ENCODE data around the gene MFAP3L.

The MFAP3L gene

GRCh38 chr4:169985881-169986280, 40.3 kb downstream of the MFAP3L start:
- no peaks in the 10 kb centered on the region for H3K36me3 ChIP-seq (ENCODE audit: control insufficient read depth in 1 of 2, insufficient read depth in 2 of 2, low read length in 2 of 2)
- H3K4me1 ChIP-seq (ENCODE audit: control insufficient read depth in 1 of 2, insufficient read depth in 2 of 2, low read length in 2 of 2): no peaks in the 10 kb centered on the region
- H3K27me3 ChIP-seq (ENCODE audit: low read depth, low read length): no peaks in the 10 kb centered on the region
- no peak overlapping the region for H3K4me3 ChIP-seq (ENCODE audit: low read depth in 1 of 2, low read length in 2 of 2)
- H3K27ac ChIP-seq (ENCODE audit: low read length): no peak overlapping the region
- H3K9me3 ChIP-seq (ENCODE audit: control insufficient read depth in 1 of 2, low read length in 2 of 2): no peaks in the 10 kb centered on the region

- Histone ChIP-seq H3K4me1 (ENCODE audit: control insufficient read depth in 1 of 2, insufficient read depth in 2 of 2, low read length in 2 of 2) (no peaks in the 10 kb centered on the region), H3K4me3 (ENCODE audit: low read depth in 1 of 2, low read length in 2 of 2) (no peak overlapping the region), H3K27me3 (ENCODE audit: low read depth, low read length) (no peaks in the 10 kb centered on the region), H3K9me3 (ENCODE audit: control insufficient read depth in 1 of 2, low read length in 2 of 2) (no peaks in the 10 kb centered on the region), H3K36me3 (ENCODE audit: control insufficient read depth in 1 of 2, insufficient read depth in 2 of 2, low read length in 2 of 2) (no peaks in the 10 kb centered on the region), H3K27ac (ENCODE audit: low read length) (no peak overlapping the region)
These were observed 41.5 kb downstream of the MFAP3L start for GRCh38 chr4:169984745-169985144.

GRCh38 chr4:169984173-169984572, 42.0 kb downstream of the MFAP3L start:
- Histone ChIP-seq H3K4me3 (ENCODE audit: low read depth in 1 of 2, low read length in 2 of 2) (no peak overlapping the region), H3K27ac (ENCODE audit: low read length) (no peak overlapping the region), H3K27me3 (ENCODE audit: low read depth, low read length) (no peaks in the 10 kb centered on the region), H3K9me3 (ENCODE audit: control insufficient read depth in 1 of 2, low read length in 2 of 2) (no peaks in the 10 kb centered on the region), H3K4me1 (ENCODE audit: control insufficient read depth in 1 of 2, insufficient read depth in 2 of 2, low read length in 2 of 2) (no peaks in the 10 kb centered on the region), H3K36me3 (ENCODE audit: control insufficient read depth in 1 of 2, insufficient read depth in 2 of 2, low read length in 2 of 2) (no peaks in the 10 kb centered on the region)

- Histone ChIP-seq H3K4me3 (ENCODE audit: low read depth in 1 of 2, low read length in 2 of 2) (no peak overlapping the region), H3K4me1 (ENCODE audit: control insufficient read depth in 1 of 2, insufficient read depth in 2 of 2, low read length in 2 of 2) (no peaks in the 10 kb centered on the region), H3K9me3 (ENCODE audit: control insufficient read depth in 1 of 2, low read length in 2 of 2) (no peaks in the 10 kb centered on the region), H3K27ac (ENCODE audit: low read length) (no peak overlapping the region), H3K27me3 (ENCODE audit: low read depth, low read length) (no peaks in the 10 kb centered on the region), H3K36me3 (ENCODE audit: control insufficient read depth in 1 of 2, insufficient read depth in 2 of 2, low read length in 2 of 2) (no peaks in the 10 kb centered on the region)
These were observed 49.2 kb downstream of the MFAP3L start for GRCh38 chr4:169976951-169977350.

GRCh38 chr4:169975838-169976796, 50.1 kb downstream of the MFAP3L start:
- no peak overlapping the region for H3K27ac ChIP-seq (ENCODE audit: low read length)
- H3K27me3 ChIP-seq (ENCODE audit: low read depth, low read length): no peaks in the 10 kb centered on the region
- no peaks in the 10 kb centered on the region for H3K36me3 ChIP-seq (ENCODE audit: control insufficient read depth in 1 of 2, insufficient read depth in 2 of 2, low read length in 2 of 2)
- H3K4me1 ChIP-seq (ENCODE audit: control insufficient read depth in 1 of 2, insufficient read depth in 2 of 2, low read length in 2 of 2): no peaks in the 10 kb centered on the region
- no peaks in the 10 kb centered on the region for H3K9me3 ChIP-seq (ENCODE audit: control insufficient read depth in 1 of 2, low read length in 2 of 2)
- no peak overlapping the region for H3K4me3 ChIP-seq (ENCODE audit: low read depth in 1 of 2, low read length in 2 of 2)

GRCh38 chr4:169975131-169975837, 50.9 kb downstream of the MFAP3L start:
- Histone ChIP-seq H3K9me3 (ENCODE audit: control insufficient read depth in 1 of 2, low read length in 2 of 2) (no peaks in the 10 kb centered on the region), H3K36me3 (ENCODE audit: control insufficient read depth in 1 of 2, insufficient read depth in 2 of 2, low read length in 2 of 2) (no peaks in the 10 kb centered on the region), H3K4me1 (ENCODE audit: control insufficient read depth in 1 of 2, insufficient read depth in 2 of 2, low read length in 2 of 2) (no peaks in the 10 kb centered on the region), H3K27ac (ENCODE audit: low read length) (no peak overlapping the region), H3K27me3 (ENCODE audit: low read depth, low read length) (no peaks in the 10 kb centered on the region), H3K4me3 (ENCODE audit: low read depth in 1 of 2, low read length in 2 of 2) (no peak overlapping the region)

- no peak overlapping the region for H3K4me3 ChIP-seq (ENCODE audit: low read depth in 1 of 2, low read length in 2 of 2)
- no peak overlapping the region for H3K27ac ChIP-seq (ENCODE audit: low read length)
- no peaks in the 10 kb centered on the region for H3K36me3 ChIP-seq (ENCODE audit: control insufficient read depth in 1 of 2, insufficient read depth in 2 of 2, low read length in 2 of 2)
- no peaks in the 10 kb centered on the region for H3K27me3 ChIP-seq (ENCODE audit: low read depth, low read length)
- H3K9me3 ChIP-seq (ENCODE audit: control insufficient read depth in 1 of 2, low read length in 2 of 2): no peaks in the 10 kb centered on the region
- H3K4me1 ChIP-seq (ENCODE audit: control insufficient read depth in 1 of 2, insufficient read depth in 2 of 2, low read length in 2 of 2): no peaks in the 10 kb centered on the region
These were observed 54.7 kb downstream of the MFAP3L start for GRCh38 chr4:169971456-169972015.

GRCh38 chr4:169968999-169969398, 57.2 kb downstream of the MFAP3L start:
- Histone ChIP-seq H3K9me3 (ENCODE audit: control insufficient read depth in 1 of 2, low read length in 2 of 2) (no peaks in the 10 kb centered on the region), H3K27me3 (ENCODE audit: low read depth, low read length) (no peaks in the 10 kb centered on the region), H3K36me3 (ENCODE audit: control insufficient read depth in 1 of 2, insufficient read depth in 2 of 2, low read length in 2 of 2) (no peaks in the 10 kb centered on the region), H3K4me1 (ENCODE audit: control insufficient read depth in 1 of 2, insufficient read depth in 2 of 2, low read length in 2 of 2) (no peaks in the 10 kb centered on the region), H3K4me3 (ENCODE audit: low read depth in 1 of 2, low read length in 2 of 2) (no peak overlapping the region), H3K27ac (ENCODE audit: low read length) (no peak overlapping the region)

- H3K4me1 ChIP-seq (ENCODE audit: control insufficient read depth in 1 of 2, insufficient read depth in 2 of 2, low read length in 2 of 2): no peaks in the 10 kb centered on the region
- no peaks in the 10 kb centered on the region for H3K27me3 ChIP-seq (ENCODE audit: low read depth, low read length)
- no peaks in the 10 kb centered on the region for H3K36me3 ChIP-seq (ENCODE audit: control insufficient read depth in 1 of 2, insufficient read depth in 2 of 2, low read length in 2 of 2)
- H3K9me3 ChIP-seq (ENCODE audit: control insufficient read depth in 1 of 2, low read length in 2 of 2): no peaks in the 10 kb centered on the region
- H3K4me3 ChIP-seq (ENCODE audit: low read depth in 1 of 2, low read length in 2 of 2): no peak overlapping the region
- no peak overlapping the region for H3K27ac ChIP-seq (ENCODE audit: low read length)
These were observed 62.2 kb downstream of the MFAP3L start for GRCh38 chr4:169963998-169964397.

- no peaks in the 10 kb centered on the region for H3K4me1 ChIP-seq (ENCODE audit: control insufficient read depth in 1 of 2, insufficient read depth in 2 of 2, low read length in 2 of 2)
- H3K27me3 ChIP-seq (ENCODE audit: low read depth, low read length): no peaks in the 10 kb centered on the region
- H3K27ac ChIP-seq (ENCODE audit: low read length): no peak overlapping the region
- H3K36me3 ChIP-seq (ENCODE audit: control insufficient read depth in 1 of 2, insufficient read depth in 2 of 2, low read length in 2 of 2): no peaks in the 10 kb centered on the region
- H3K4me3 ChIP-seq (ENCODE audit: low read depth in 1 of 2, low read length in 2 of 2): no peak overlapping the region
- peaks cover 0 to 5% of the 10 kb centered on the region in 2 donors for H3K9me3 ChIP-seq (ENCODE audit: control insufficient read depth in 1 of 2, low read length in 2 of 2)
These were observed 66.9 kb downstream of the MFAP3L start for GRCh38 chr4:169959254-169959653.

GRCh38 chr4:169958629-169959028, 67.6 kb downstream of the MFAP3L start:
- no peaks in the 10 kb centered on the region for H3K27me3 ChIP-seq (ENCODE audit: low read depth, low read length)
- H3K4me3 ChIP-seq (ENCODE audit: low read depth in 1 of 2, low read length in 2 of 2): no peak overlapping the region
- peaks cover 0 to 5% of the 10 kb centered on the region in 2 donors for H3K9me3 ChIP-seq (ENCODE audit: control insufficient read depth in 1 of 2, low read length in 2 of 2)
- H3K27ac ChIP-seq (ENCODE audit: low read length): no peak overlapping the region
- no peaks in the 10 kb centered on the region for H3K4me1 ChIP-seq (ENCODE audit: control insufficient read depth in 1 of 2, insufficient read depth in 2 of 2, low read length in 2 of 2)
- no peaks in the 10 kb centered on the region for H3K36me3 ChIP-seq (ENCODE audit: control insufficient read depth in 1 of 2, insufficient read depth in 2 of 2, low read length in 2 of 2)
